ENCODE results near the gene PARP4. TPM values are rescaled to one million over a fixed set of nuclear protein-coding genes. Genes with fewer than 3 reads are reported as not detected.
"Not testable (repeated sequence)": the region's sequence is repeated elsewhere in the genome, so short reads cannot be mapped to it uniquely, and the experiment has no call there.

The PARP4 gene
- total RNA-seq, 4 donors from 2014 or later, result 6.9 to 11.6 (median 7.6) TPM

DNA sequence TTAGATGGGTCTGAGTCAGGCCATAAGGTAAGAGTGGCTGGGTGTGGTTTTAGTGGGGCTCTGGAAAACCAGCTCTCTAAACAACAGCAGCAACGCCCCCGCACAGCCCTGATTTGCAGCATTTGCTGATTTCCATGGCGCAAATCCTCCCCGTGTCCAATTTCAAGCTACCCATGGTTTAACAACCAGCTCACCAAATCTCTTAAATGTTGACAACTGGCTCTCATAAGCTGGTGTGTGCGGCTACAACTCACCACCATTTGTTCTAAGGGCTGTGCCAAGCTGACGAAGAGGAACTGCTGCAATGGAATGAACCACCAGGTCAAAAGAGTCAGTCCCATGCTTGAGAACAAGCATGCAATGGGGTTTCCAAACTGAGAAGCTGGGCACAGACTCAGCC, 22.9 kb downstream of the PARP4 start:
- Histone ChIP-seq H3K27ac (no peak overlapping the region), H3K36me3 (peaks cover 0 to 45% of the 10 kb centered on the region in 2 donors), H3K4me1 (no peaks in the 10 kb centered on the region), H3K9me3 (no peaks in the 10 kb centered on the region), H3K4me3 (no peak overlapping the region), H3K27me3 (no peaks in the 10 kb centered on the region)
- TF ChIP-seq POLR2A (IDR thresholded peaks at IDR 0.05), result no peak
- TF ChIP-seq, protein P1, sequence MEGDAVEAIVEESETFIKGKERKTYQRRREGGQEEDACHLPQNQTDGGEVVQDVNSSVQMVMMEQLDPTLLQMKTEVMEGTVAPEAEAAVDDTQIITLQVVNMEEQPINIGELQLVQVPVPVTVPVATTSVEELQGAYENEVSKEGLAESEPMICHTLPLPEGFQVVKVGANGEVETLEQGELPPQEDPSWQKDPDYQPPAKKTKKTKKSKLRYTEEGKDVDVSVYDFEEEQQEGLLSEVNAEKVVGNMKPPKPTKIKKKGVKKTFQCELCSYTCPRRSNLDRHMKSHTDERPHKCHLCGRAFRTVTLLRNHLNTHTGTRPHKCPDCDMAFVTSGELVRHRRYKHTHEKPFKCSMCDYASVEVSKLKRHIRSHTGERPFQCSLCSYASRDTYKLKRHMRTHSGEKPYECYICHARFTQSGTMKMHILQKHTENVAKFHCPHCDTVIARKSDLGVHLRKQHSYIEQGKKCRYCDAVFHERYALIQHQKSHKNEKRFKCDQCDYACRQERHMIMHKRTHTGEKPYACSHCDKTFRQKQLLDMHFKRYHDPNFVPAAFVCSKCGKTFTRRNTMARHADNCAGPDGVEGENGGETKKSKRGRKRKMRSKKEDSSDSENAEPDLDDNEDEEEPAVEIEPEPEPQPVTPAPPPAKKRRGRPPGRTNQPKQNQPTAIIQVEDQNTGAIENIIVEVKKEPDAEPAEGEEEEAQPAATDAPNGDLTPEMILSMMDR (IDR thresholded peaks at IDR 0.05 in 4 of 5, conservative IDR thresholded peaks at IDR 0.05 in 1 of 5), result no peak
- DNase-seq (no peak), ATAC-seq (no peak)
- in situ Hi-C loops (cut with MboI; ENCODE audit: low sequenced_read_pairs in 4 of 4), result no loop called here
- intact Hi-C loops (cut with DNase I; ENCODE audit: low total_unique reads), result loop anchor here (10.0 kb wide), 1 partner anchor 1305 kb away; no protein-coding TSS in a partner anchor

DNA sequence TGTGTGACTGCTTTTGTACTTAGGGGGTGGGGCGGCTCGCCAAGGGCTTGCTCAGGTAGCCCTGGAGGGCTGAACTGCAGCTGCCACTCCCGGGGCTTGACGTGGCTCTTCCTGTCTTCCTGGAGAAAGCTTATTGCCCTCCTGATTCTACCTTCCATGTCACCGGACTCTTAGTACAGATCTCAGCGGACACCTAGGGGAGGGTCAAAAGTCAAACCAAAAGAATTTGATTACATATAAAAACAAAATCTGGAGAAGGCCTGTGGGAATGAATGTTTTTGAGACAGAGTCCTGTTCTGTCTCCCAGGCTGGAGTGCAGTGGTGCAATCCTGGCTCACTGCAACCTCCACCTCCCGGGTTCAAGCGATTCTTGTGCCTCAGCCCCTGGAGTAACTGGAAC, 24.5 kb downstream of the PARP4 start:
- DNase-seq; ATAC-seq; H3K27ac ChIP-seq; H3K4me3 ChIP-seq; H3K9me3 ChIP-seq; H3K27me3 ChIP-seq; in situ Hi-C loops (cut with MboI; ENCODE audit: low sequenced_read_pairs in 4 of 4); H3K4me1 ChIP-seq; intact Hi-C loops (cut with DNase I; ENCODE audit: low total_unique reads): not testable (repeated sequence)
- H3K36me3 ChIP-seq, result peaks cover 0 to 34% of the 10 kb centered on the region in 2 donors

DNA sequence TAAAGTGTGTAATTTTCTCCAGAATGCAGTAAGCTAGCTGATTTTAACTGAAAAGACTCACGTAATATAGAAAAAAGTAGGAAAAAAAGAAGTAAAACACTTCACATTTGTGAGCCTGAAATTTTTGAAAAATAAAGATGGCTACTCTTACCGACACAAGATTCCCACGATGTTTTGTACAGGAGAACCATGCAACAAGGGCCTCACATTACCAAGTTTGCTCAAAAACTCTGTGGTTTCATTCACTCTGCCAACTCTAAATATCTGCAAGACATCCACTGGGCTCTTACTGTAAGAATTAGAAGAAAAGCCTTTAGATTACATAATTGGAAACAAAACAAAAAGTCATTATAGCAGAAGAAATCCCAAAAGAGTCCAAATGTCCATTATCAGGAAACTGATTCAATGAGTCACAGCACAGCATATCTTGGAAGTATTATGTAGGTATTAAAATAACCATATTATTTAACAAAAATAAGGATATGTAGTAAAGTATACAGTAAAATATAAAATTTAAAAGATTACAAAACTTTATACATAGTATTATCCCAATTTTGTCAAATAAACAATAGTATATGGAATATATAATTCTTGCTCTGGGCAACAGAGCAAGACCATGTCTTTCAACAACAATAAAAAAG, 26.4 kb downstream of the PARP4 start:
- H3K9me3 ChIP-seq; H3K4me1 ChIP-seq; DNase-seq; H3K27me3 ChIP-seq; intact Hi-C loops (cut with DNase I; ENCODE audit: low total_unique reads); H3K4me3 ChIP-seq; ATAC-seq; in situ Hi-C loops (cut with MboI; ENCODE audit: low sequenced_read_pairs in 4 of 4); H3K27ac ChIP-seq: not testable (repeated sequence)
- peaks cover 0 to 40% of the 10 kb centered on the region in 2 donors for H3K36me3 ChIP-seq

DNA sequence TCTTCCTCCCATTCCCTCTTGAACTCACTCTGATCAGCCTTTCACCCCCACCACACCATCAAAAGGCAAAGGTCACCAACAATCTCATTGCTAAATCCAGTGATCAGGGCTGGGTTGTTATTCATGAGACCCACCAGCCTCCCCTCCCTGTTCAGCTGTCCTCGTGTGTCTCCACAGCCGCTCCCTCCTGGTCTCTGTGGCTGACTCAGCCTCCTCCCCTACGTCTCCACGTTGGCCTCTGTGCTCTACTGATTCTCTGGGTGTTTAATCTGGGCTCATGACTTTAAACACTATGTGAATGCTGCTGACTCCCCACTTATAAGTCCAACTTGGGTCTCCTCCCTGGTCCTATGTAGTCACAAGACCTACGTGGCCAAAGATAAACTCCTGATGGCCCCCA, 38.9 kb downstream of the PARP4 start:
- Histone ChIP-seq H3K9me3 (no peaks in the 10 kb centered on the region), H3K4me1 (no peaks in the 10 kb centered on the region), H3K36me3 (peaks cover 0 to 24% of the 10 kb centered on the region in 2 donors), H3K27me3 (no peaks in the 10 kb centered on the region), H3K4me3 (no peak overlapping the region), H3K27ac (no peak overlapping the region)
- intact Hi-C loops (cut with DNase I; ENCODE audit: low total_unique reads) (no loop called here), in situ Hi-C loops (cut with MboI; ENCODE audit: low sequenced_read_pairs in 4 of 4) (no loop called here)
- TF ChIP-seq, protein P1 (IDR thresholded peaks at IDR 0.05 in 4 of 5, conservative IDR thresholded peaks at IDR 0.05 in 1 of 5), result no peak
- TF ChIP-seq POLR2A (IDR thresholded peaks at IDR 0.05), result no peak
- ATAC-seq (no peak), DNase-seq (no peak)

DNA sequence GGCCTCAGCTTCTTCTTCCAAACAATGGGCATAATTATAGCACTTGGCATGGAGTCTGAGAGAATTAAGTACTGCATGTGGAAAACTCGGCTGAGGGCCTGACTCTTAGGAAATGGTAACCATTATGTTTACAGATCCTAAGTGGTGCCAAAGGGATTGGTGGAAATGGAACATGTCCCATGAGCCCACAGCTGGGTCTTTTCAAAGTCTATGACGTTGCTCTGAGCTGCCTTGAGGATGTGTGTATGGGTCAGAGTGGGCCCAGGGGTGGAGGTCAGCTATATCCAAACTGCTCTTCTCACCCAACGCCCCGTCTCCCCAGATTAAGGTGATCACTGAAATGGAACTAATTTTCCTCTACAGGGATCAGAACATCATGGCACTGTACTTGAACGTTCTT, 40.4 kb downstream of the PARP4 start:
- in situ Hi-C loops (cut with MboI; ENCODE audit: low sequenced_read_pairs in 4 of 4); H3K27me3 ChIP-seq; ATAC-seq; H3K9me3 ChIP-seq; H3K4me3 ChIP-seq; H3K4me1 ChIP-seq; DNase-seq; H3K27ac ChIP-seq; intact Hi-C loops (cut with DNase I; ENCODE audit: low total_unique reads): not testable (repeated sequence)
- peaks cover 0 to 28% of the 10 kb centered on the region in 2 donors for H3K36me3 ChIP-seq

DNA sequence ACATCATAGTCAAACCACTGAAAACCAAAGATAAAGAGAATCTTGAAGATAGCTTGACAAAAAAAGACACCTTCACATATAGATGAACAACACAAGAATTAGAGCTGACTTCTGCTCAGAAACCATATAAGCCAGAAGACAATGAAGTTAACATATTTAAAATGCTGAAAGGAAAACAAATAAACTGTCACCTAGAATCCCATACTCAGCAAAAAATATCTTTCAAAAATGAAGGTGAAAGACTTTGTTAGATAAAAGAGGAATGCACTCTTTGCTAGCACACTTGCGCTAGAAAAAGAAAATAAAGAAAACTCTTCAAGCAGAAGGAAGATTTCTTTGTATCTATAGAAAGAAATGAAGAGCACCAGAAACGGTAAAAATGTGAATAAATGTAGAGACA, 49.5 kb downstream of the PARP4 start:
- intact Hi-C loops (cut with DNase I; ENCODE audit: low total_unique reads), result no loop called here

More for the DNA sequence above, 49.5 kb downstream of the PARP4 start:
- H3K36me3 ChIP-seq, result peaks cover 0 to 9% of the 10 kb centered on the region in 2 donors
- TF ChIP-seq POLR2A (IDR thresholded peaks at IDR 0.05), result no peak
- TF ChIP-seq, protein P1 (IDR thresholded peaks at IDR 0.05 in 4 of 5, conservative IDR thresholded peaks at IDR 0.05 in 1 of 5), result no peak
- ATAC-seq (no peak), DNase-seq (no peak)
- H3K9me3 ChIP-seq, result no peaks in the 10 kb centered on the region
- H3K27me3 ChIP-seq, result no peaks in the 10 kb centered on the region
- no peak overlapping the region for H3K4me3 ChIP-seq
- no peak overlapping the region for H3K27ac ChIP-seq
- H3K4me1 ChIP-seq, result no peaks in the 10 kb centered on the region
- in situ Hi-C loops (cut with MboI; ENCODE audit: low sequenced_read_pairs in 4 of 4), result no loop called here

Data from gastrocnemius medialis (tissue), 4 donors.